HG02884 (cell line): ENCODE data around the gene GTPBP10.
A peak's percentile ranks its signal among the peaks of the same experiment; 100 is the strongest.
"Not testable (repeated sequence)": the region's sequence is repeated elsewhere in the genome, so short reads cannot be mapped to it uniquely, and the experiment has no call there.

Experiments used
- ATAC-seq: cut with Tn5 transposase; IDR thresholded peaks from one replicate; pipeline ENCODE4 v1.9.1; 2021; ENCODE audit warnings: mild to moderate bottlenecking, moderate library complexity; ENCODE audit not compliant: unreplicated experiment

GTPBP10 gene

GRCh38 chr7:90346336-90347125 lies at the start of gene GTPBP10:
TSS of gene GTPBP10 (plus strand) at chr7:90346716. CDS start at chr7:90346742, 26 bp downstream.
- ATAC-seq, result peak; percentile 92

- peak; percentile 73 for ATAC-seq
These were observed 48.1 kb upstream of the GTPBP10 start for GRCh38 chr7:90298145-90299038.

- ATAC-seq, result no peak
These were observed 43.3 kb upstream of the GTPBP10 start for GRCh38 chr7:90303241-90303640.

- ATAC-seq, result no peak
These were observed 36.6 kb upstream of the GTPBP10 start for GRCh38 chr7:90309872-90310271.

GRCh38 chr7:90311175-90311574 lies 35.3 kb upstream of the GTPBP10 start:
- ATAC-seq, result no peak

- ATAC-seq, result no peak
These were observed 33.8 kb upstream of the GTPBP10 start for GRCh38 chr7:90312745-90313144.

- no peak for ATAC-seq
These were observed 32.6 kb upstream of the GTPBP10 start for GRCh38 chr7:90313907-90314306.

- ATAC-seq, result no peak
These were observed 26.5 kb upstream of the GTPBP10 start for GRCh38 chr7:90320014-90320413.

GRCh38 chr7:90320418-90320800 lies 26.1 kb upstream of the GTPBP10 start:
- ATAC-seq, result no peak

GRCh38 chr7:90320801-90321494 lies 25.6 kb upstream of the GTPBP10 start, which contains the start of gene FAM237B:
TSS of gene FAM237B (minus strand) at chr7:90321304. CDS start at chr7:90319748, 1,556 bp downstream.
- no peak for ATAC-seq

GRCh38 chr7:90322837-90323236 lies 23.7 kb upstream of the GTPBP10 start:
- ATAC-seq, result no peak

- ATAC-seq, result no peak
These were observed 20.0 kb upstream of the GTPBP10 start for GRCh38 chr7:90326500-90326899.

- no peak for ATAC-seq
These were observed 12.2 kb upstream of the GTPBP10 start for GRCh38 chr7:90334193-90334843.

GRCh38 chr7:90334926-90335325 lies 11.6 kb upstream of the GTPBP10 start:
- ATAC-seq, result not testable (repeated sequence)

GRCh38 chr7:90337106-90337505 lies 9.4 kb upstream of the GTPBP10 start:
- ATAC-seq, result no peak

- no peak for ATAC-seq
These were observed 1.5 kb upstream of the GTPBP10 start for GRCh38 chr7:90345016-90345415.

GRCh38 chr7:90345595-90346335 lies 751 bp upstream of the GTPBP10 start:
- peak; percentile 10 for ATAC-seq

GRCh38 chr7:90347759-90348158 lies 1.2 kb downstream of the GTPBP10 start:
- ATAC-seq, result no peak

- no peak for ATAC-seq
These were observed 2.8 kb downstream of the GTPBP10 start for GRCh38 chr7:90349305-90349704.

GRCh38 chr7:90350032-90350431 lies 3.5 kb downstream of the GTPBP10 start:
- not testable (repeated sequence) for ATAC-seq
